ENCODE measurements around the gene CCN6.

Gene CCN6

GRCh38 chr6:112007254-112007653 lies 46.6 kb upstream of the CCN6 start:
- H3K9me2 ChIP-seq (replicated peaks; ENCODE audit: insufficient read depth, low read length) = no peaks in the 10 kb centered on the region
- H3K9me3 ChIP-seq (replicated peaks; ENCODE audit: insufficient read depth, low read length) = no peaks in the 10 kb centered on the region
- no peak overlapping the region for H3K9ac ChIP-seq (ENCODE audit: low read length)
- H3K4me2 ChIP-seq (ENCODE audit: low read depth, low read length) = no peak overlapping the region
- H3K27me3 ChIP-seq (replicated peaks; ENCODE audit: insufficient read depth, low read length) = no peaks in the 10 kb centered on the region
- H3K4me3 ChIP-seq (ENCODE audit: low read length) = no peak overlapping the region
- no peak for DNase-seq
- no peak for TF ChIP-seq CTCF (IDR thresholded peaks at IDR 0.05; ENCODE audit: low read length)
- no peak for TF ChIP-seq EZH2phosphoT487 (IDR thresholded peaks at IDR 0.05; ENCODE audit: low read length)
- no peak for TF ChIP-seq EZH2 (optimal IDR thresholded peaks at IDR 0.05; ENCODE audit: low read depth, low read length)
- no peak overlapping the region for H3K27ac ChIP-seq (ENCODE audit: low read length)
- no peaks in the 10 kb centered on the region for H3K4me1 ChIP-seq (ENCODE audit: low read length)
- no peaks in the 10 kb centered on the region for H4K20me1 ChIP-seq (ENCODE audit: insufficient read depth, low read length)
- no peaks in the 10 kb centered on the region for H3K79me2 ChIP-seq (ENCODE audit: low read length)
- no peaks in the 10 kb centered on the region for H3K36me3 ChIP-seq (replicated peaks; ENCODE audit: insufficient read depth, low read length)
- H2AFZ ChIP-seq (ENCODE audit: low read length) = no peak overlapping the region
- no peaks in the 10 kb centered on the region for H3F3A ChIP-seq (ENCODE audit: insufficient read depth, low read length)

- Histone ChIP-seq H3K27me3 (replicated peaks; ENCODE audit: insufficient read depth, low read length) (no peaks in the 10 kb centered on the region), H3K36me3 (replicated peaks; ENCODE audit: insufficient read depth, low read length) (no peaks in the 10 kb centered on the region), H2AFZ (ENCODE audit: low read length) (no peak overlapping the region), H3K9me3 (replicated peaks; ENCODE audit: insufficient read depth, low read length) (no peaks in the 10 kb centered on the region), H4K20me1 (ENCODE audit: insufficient read depth, low read length) (no peaks in the 10 kb centered on the region), H3K4me3 (ENCODE audit: low read length) (no peak overlapping the region), H3K9me2 (replicated peaks; ENCODE audit: insufficient read depth, low read length) (no peaks in the 10 kb centered on the region), H3F3A (ENCODE audit: insufficient read depth, low read length) (no peaks in the 10 kb centered on the region), H3K4me2 (ENCODE audit: low read depth, low read length) (no peak overlapping the region), H3K4me1 (ENCODE audit: low read length) (no peaks in the 10 kb centered on the region), H3K79me2 (ENCODE audit: low read length) (no peaks in the 10 kb centered on the region), H3K9ac (ENCODE audit: low read length) (no peak overlapping the region), H3K27ac (ENCODE audit: low read length) (no peak overlapping the region)
- TF ChIP-seq EZH2phosphoT487 (IDR thresholded peaks at IDR 0.05; ENCODE audit: low read length) (no peak), CTCF (IDR thresholded peaks at IDR 0.05; ENCODE audit: low read length) (no peak), EZH2 (optimal IDR thresholded peaks at IDR 0.05; ENCODE audit: low read depth, low read length) (no peak)
- no peak for DNase-seq
These were observed 46.1 kb upstream of the CCN6 start for GRCh38 chr6:112007805-112008204.

DNA sequence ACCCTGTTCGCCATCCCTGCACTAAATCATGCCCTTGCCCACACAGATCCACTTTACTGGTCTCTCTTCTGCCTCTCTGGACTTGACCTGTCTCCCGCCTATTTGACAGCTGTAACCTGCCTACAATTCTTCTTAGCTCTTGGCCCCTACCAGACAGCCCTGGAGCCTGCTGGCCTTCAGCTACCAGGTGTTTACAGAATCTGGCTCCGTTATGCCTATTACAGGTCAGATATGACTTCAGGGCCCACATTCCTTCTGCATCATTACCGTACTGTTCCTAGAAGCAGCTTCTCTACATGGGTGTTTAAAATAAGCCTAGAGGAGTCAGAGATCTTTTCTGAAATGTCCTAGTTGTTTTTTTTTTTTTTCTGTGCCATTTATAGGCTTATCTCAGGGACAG lies 45.4 kb upstream of the CCN6 start:
- Histone ChIP-seq H3K36me3 (replicated peaks; ENCODE audit: insufficient read depth, low read length) (no peaks in the 10 kb centered on the region), H3K9me3 (replicated peaks; ENCODE audit: insufficient read depth, low read length) (no peaks in the 10 kb centered on the region), H3K4me2 (ENCODE audit: low read depth, low read length) (no peak overlapping the region), H3K9ac (ENCODE audit: low read length) (no peak overlapping the region), H4K20me1 (ENCODE audit: insufficient read depth, low read length) (no peaks in the 10 kb centered on the region), H3F3A (ENCODE audit: insufficient read depth, low read length) (no peaks in the 10 kb centered on the region), H3K4me3 (ENCODE audit: low read length) (no peak overlapping the region), H2AFZ (ENCODE audit: low read length) (no peak overlapping the region), H3K4me1 (ENCODE audit: low read length) (no peaks in the 10 kb centered on the region), H3K79me2 (ENCODE audit: low read length) (no peaks in the 10 kb centered on the region), H3K27me3 (replicated peaks; ENCODE audit: insufficient read depth, low read length) (no peaks in the 10 kb centered on the region), H3K9me2 (replicated peaks; ENCODE audit: insufficient read depth, low read length) (no peaks in the 10 kb centered on the region), H3K27ac (ENCODE audit: low read length) (no peak overlapping the region)
- DNase-seq = no peak
- TF ChIP-seq EZH2phosphoT487 (IDR thresholded peaks at IDR 0.05; ENCODE audit: low read length) = no peak
- TF ChIP-seq EZH2 (optimal IDR thresholded peaks at IDR 0.05; ENCODE audit: low read depth, low read length) = no peak
- TF ChIP-seq CTCF (IDR thresholded peaks at IDR 0.05; ENCODE audit: low read length) = no peak

Measured in MM.1S (cell line).